ENCODE data around the gene KCNMA1.

KCNMA1 gene

GRCh38 chr10:77548157-77548556, 89.5 kb downstream of the KCNMA1 start:
- TF ChIP-seq CTCF (IDR thresholded peaks at IDR 0.05; ENCODE audit: low read depth, low read length), result no peak
- no peak overlapping the region for H3K4me3 ChIP-seq (ENCODE audit: low read depth, low read length)

- H3K4me3 ChIP-seq (ENCODE audit: low read depth, low read length), result no peak overlapping the region
- TF ChIP-seq CTCF (IDR thresholded peaks at IDR 0.05; ENCODE audit: low read depth, low read length), result no peak
These were observed 90.1 kb downstream of the KCNMA1 start for GRCh38 chr10:77547307-77548050.

- no peak for TF ChIP-seq CTCF (IDR thresholded peaks at IDR 0.05; ENCODE audit: low read depth, low read length)
- H3K4me3 ChIP-seq (ENCODE audit: low read depth, low read length), result no peak overlapping the region
These were observed 91.6 kb downstream of the KCNMA1 start for GRCh38 chr10:77546042-77546441.

GRCh38 chr10:77545585-77545984, 92.0 kb downstream of the KCNMA1 start:
- TF ChIP-seq CTCF (IDR thresholded peaks at IDR 0.05; ENCODE audit: low read depth, low read length), result no peak
- no peak overlapping the region for H3K4me3 ChIP-seq (ENCODE audit: low read depth, low read length)

- TF ChIP-seq CTCF (IDR thresholded peaks at IDR 0.05; ENCODE audit: low read depth, low read length), result no peak
- H3K4me3 ChIP-seq (ENCODE audit: low read depth, low read length), result no peak overlapping the region
These were observed 93.0 kb downstream of the KCNMA1 start for GRCh38 chr10:77544617-77545016.

GRCh38 chr10:77542710-77543259, 94.8 kb downstream of the KCNMA1 start:
- no peak overlapping the region for H3K4me3 ChIP-seq (ENCODE audit: low read depth, low read length)
- no peak for TF ChIP-seq CTCF (IDR thresholded peaks at IDR 0.05; ENCODE audit: low read depth, low read length)

- TF ChIP-seq CTCF (IDR thresholded peaks at IDR 0.05; ENCODE audit: low read depth, low read length), result no peak
- H3K4me3 ChIP-seq (ENCODE audit: low read depth, low read length), result no peak overlapping the region
These were observed 95.7 kb downstream of the KCNMA1 start for GRCh38 chr10:77541944-77542343.
